Aorta (tissue), 5 donors: ENCODE data around the gene GAB4. TPM values are rescaled to one million over a fixed set of nuclear protein-coding genes. Genes with fewer than 3 reads are reported as not detected.

Experiments
- ATAC-seq: fragments of 200-7000 bp; cut with Tn5 transposase; one replicate; pipeline ENCODE4 v1.9.1; 2022; ENCODE audit warnings: moderate library complexity; ENCODE audit not compliant: low FRiP score
- DNase-seq, 2 donors: peaks; one replicate each; pipeline ENCODE4 v3.0.0-alpha.2; 2020
- H3K27ac ChIP-seq, 2 donors: one replicate each; pipeline ENCODE4 v1.5.1; 2013; ENCODE audit warnings: low read length in 2 of 2, mild to moderate bottlenecking in 2 of 2, moderate library complexity in 2 of 2, control low read depth in 1 of 2, inconsistent platforms in 1 of 2, low read depth in 1 of 2
- H3K27me3 ChIP-seq, 2 donors: one replicate each; pipeline ENCODE4 v1.6.1; 2013; ENCODE audit warnings: control low read depth in 1 of 2, low read length in 1 of 2, mild to moderate bottlenecking in 1 of 2, moderate library complexity in 1 of 2; ENCODE audit not compliant: insufficient read depth in 2 of 2, control insufficient read depth in 1 of 2
- H3K36me3 ChIP-seq, 2 donors: one replicate each; pipeline ENCODE4 v1.6.1; 2013; ENCODE audit warnings: control low read depth in 1 of 2, low read length in 1 of 2, mild to moderate bottlenecking in 1 of 2; ENCODE audit not compliant: insufficient read depth in 2 of 2, control insufficient read depth in 1 of 2
- H3K4me1 ChIP-seq, 2 donors: one replicate each; pipeline ENCODE4 v1.6.1; 2013; ENCODE audit warnings: low read length in 2 of 2, control low read depth in 1 of 2, mild to moderate bottlenecking in 1 of 2, moderate library complexity in 1 of 2; ENCODE audit not compliant: insufficient read depth in 2 of 2, control insufficient read depth in 1 of 2
- H3K4me3 ChIP-seq, 2 donors: one replicate each; pipeline ENCODE4 v1.5.1; 2013; ENCODE audit warnings: low read length in 2 of 2, control low read depth in 1 of 2, mild to moderate bottlenecking in 1 of 2
- H3K9me3 ChIP-seq: one replicate; pipeline ENCODE4 v1.6.1; 2013; ENCODE audit warnings: mild to moderate bottlenecking, low read length; ENCODE audit not compliant: control insufficient read depth
- WGBS, 2 donors: extraction: QIAGEN DNeasy Blood & Tissue Kit; methylation state at CpG; one replicate each; pipeline ENCODE4 v1.1.7; 2013; 5-methylcytosine and 5-hydroxymethylcytosine counted together
- intact Hi-C, 2 donors: fragments of 100-400 bp; cut with DNase I; formaldehyde crosslinking; loops; one replicate each; pipeline versions ENCODE4 v1.14.2 to v1.15.0; 2022
- polyA plus RNA-seq, 2 donors: library from polyadenylated mRNA; stranded (reverse); fragments of 200-250 nt; gene quantifications; one replicate each; pipeline ENCODE4 v1.2.3, GENCODE V29; 2013
- total RNA-seq, 2 donors: library from RNA; stranded (reverse); fragmentation: NEBNext Ultra II Directional; extraction: Animal tissue kit (Norgen Biotek cat#: 25700); gene quantifications; one replicate each; pipeline ENCODE4 v1.2.1, GENCODE V29; 2021
- donor health status: healthy with polysubstance abuse.
- donor health status: Bipolar disorder and iron deficiency.
- donor health status: DM: no; HTN: no; CAD: no.
- donor health status: DM: no; HTN: no; CAD: no.
- donor health status: DM: yes; HTN: yes; CAD: no.

The GAB4 gene
- total and polyA plus RNA-seq, 4 donors: not detected

GRCh38 chr22:17009640-17010291 is 1.7 kb upstream of the GAB4 start:
- Histone ChIP-seq H3K9me3 (no peaks in the 10 kb centered on the region), H3K4me3 (no peak overlapping the region), H3K27ac (no peak overlapping the region), H3K27me3 (no peaks in the 10 kb centered on the region), H3K36me3 (no peaks in the 10 kb centered on the region), H3K4me1 (no peaks in the 10 kb centered on the region)
- intact Hi-C loops: no loop called here
- 65 to 67% methylated on average over 9 of the region's 9 CpGs for WGBS, 2 donors
- ATAC-seq (no peak), DNase-seq (peak in 1 of 2 donors; percentile 59)

GRCh38 chr22:17007257-17007656 is 765 bp downstream of the GAB4 start:
- WGBS, 2 donors: 13 to 26% methylated on average over 12 to 22 of the region's 22 CpGs
- Histone ChIP-seq H3K9me3 (no peaks in the 10 kb centered on the region), H3K27me3 (no peaks in the 10 kb centered on the region), H3K4me1 (no peaks in the 10 kb centered on the region), H3K36me3 (no peaks in the 10 kb centered on the region), H3K27ac (no peak overlapping the region), H3K4me3 (no peak overlapping the region)
- DNase-seq: no peak
- ATAC-seq: no peak
- intact Hi-C loops: no loop called here

DNA sequence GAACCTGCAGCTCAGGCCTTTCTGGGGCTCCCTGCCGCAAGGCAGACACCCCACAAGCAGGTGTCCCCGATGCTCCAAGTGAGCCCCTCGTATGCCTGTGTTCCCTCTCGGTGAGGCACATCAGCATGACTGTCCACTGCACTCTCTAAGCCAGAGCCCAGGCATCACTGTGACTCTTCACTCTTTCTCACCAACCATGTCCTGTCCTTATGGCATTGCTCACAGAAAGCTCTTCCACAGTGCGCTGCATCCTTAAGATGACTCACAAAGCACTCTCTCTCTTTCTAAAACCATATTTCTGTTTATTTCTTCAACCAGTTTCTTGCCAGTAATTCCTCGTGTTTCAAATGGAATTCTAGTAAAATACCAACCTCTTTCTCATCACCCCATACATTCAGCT is 18.1 kb downstream of the GAB4 start:
- DNase-seq: no peak
- no peaks in the 10 kb centered on the region for H3K27me3 ChIP-seq
- WGBS, 2 donors: 74 to 78% methylated on average over 6 of the region's 6 CpGs
- intact Hi-C loops: no loop called here
- H3K4me1 ChIP-seq: no peaks in the 10 kb centered on the region
- ATAC-seq: no peak
- no peaks in the 10 kb centered on the region for H3K36me3 ChIP-seq
- no peak overlapping the region for H3K27ac ChIP-seq
- no peak overlapping the region for H3K4me3 ChIP-seq
- peaks cover 1% of the 10 kb centered on the region for H3K9me3 ChIP-seq

DNA sequence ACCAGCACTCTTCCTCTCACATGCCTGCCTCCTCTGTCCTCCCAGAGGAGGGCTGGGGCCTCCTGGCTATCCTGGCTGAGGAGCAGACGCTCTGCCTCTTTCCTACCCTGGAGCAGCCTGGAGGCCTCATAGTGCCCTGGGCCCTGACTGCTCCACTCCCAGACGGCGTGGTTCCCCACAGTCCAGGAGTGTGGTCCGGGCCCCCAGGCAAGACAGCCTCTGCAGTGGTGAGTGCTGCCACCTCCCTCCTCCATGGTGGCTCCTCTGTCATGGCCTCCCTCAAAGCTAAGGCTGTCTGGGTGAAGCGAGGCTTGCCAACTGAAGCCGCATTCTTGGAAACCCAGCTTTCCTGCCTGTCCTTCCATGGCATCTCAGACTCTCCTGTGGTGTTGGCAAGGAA is 19.8 kb downstream of the GAB4 start:
- no peaks in the 10 kb centered on the region for H3K27me3 ChIP-seq
- WGBS, 2 donors: 72 to 77% methylated on average over 6 of the region's 6 CpGs
- intact Hi-C loops: no loop called here
- no peaks in the 10 kb centered on the region for H3K36me3 ChIP-seq
- ATAC-seq: peak; percentile 42
- no peaks in the 10 kb centered on the region for H3K4me1 ChIP-seq
- H3K4me3 ChIP-seq: no peak overlapping the region
- H3K9me3 ChIP-seq: peaks cover 1% of the 10 kb centered on the region
- no peak for DNase-seq
- no peak overlapping the region for H3K27ac ChIP-seq

- Histone ChIP-seq H3K9me3 (peaks cover 1% of the 10 kb centered on the region), H3K4me3 (no peak overlapping the region), H3K27ac (no peak overlapping the region), H3K36me3 (no peaks in the 10 kb centered on the region), H3K27me3 (no peaks in the 10 kb centered on the region), H3K4me1 (no peaks in the 10 kb centered on the region)
- intact Hi-C loops: no loop called here
- WGBS, 2 donors: 76 to 79% methylated on average over 7 of the region's 7 CpGs
- no peak for DNase-seq
- no peak for ATAC-seq
These were observed 20.2 kb downstream of the GAB4 start for GRCh38 chr22:16987822-16988221.

GRCh38 chr22:16975155-16975885 is 32.7 kb downstream of the GAB4 start:
- Histone ChIP-seq H3K27me3 (no peaks in the 10 kb centered on the region), H3K9me3 (no peaks in the 10 kb centered on the region), H3K4me3 (no peak overlapping the region), H3K4me1 (no peaks in the 10 kb centered on the region), H3K27ac (no peak overlapping the region), H3K36me3 (no peaks in the 10 kb centered on the region)
- WGBS, 2 donors: 67 to 70% methylated on average over 10 of the region's 10 CpGs
- intact Hi-C loops: no loop called here
- ATAC-seq (no peak), DNase-seq (no peak)

DNA sequence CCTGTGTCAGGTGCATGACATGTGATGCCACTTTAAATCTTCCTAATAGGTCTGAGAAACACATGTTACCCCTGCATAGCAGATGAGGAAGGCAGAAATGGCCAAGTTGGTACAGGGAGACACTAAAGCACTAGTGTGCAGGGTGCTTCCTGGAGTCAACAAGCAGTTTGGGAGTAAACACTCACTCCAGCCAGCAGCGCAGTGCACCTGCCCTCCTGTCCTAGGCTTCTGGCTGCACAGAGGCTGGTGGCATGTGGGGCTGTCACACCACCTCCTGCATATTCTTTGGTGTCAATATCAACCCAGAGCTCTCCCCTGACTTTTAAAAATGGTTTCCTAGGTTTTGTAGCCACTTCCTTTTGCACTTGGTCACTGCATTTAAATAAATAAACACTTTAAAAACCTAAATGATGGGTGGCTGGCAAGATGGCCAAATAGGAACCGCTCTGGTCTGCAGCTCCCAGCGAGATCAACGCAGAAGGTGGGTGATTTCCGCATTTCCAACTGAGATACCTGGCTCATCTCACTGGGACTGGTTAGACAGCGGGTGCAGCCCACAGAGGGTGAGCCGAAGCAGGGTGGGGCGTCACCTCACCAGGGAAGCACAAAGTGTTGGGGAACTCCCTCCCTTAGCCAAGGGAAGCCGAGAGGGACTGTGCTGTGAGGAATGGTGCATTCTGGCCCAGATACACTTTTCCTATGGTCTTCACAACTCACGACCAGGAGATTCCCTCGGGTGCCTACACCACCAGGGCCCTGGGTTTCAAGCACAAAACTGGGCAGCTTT is 33.5 kb downstream of the GAB4 start:
- 75 to 78% methylated on average over 11 of the region's 11 CpGs for WGBS, 2 donors
- Histone ChIP-seq H3K27ac (no peak overlapping the region), H3K4me3 (no peak overlapping the region), H3K27me3 (no peaks in the 10 kb centered on the region), H3K36me3 (no peaks in the 10 kb centered on the region), H3K9me3 (no peaks in the 10 kb centered on the region), H3K4me1 (no peaks in the 10 kb centered on the region)
- DNase-seq (no peak), ATAC-seq (no peak)
- intact Hi-C loops: no loop called here

DNA sequence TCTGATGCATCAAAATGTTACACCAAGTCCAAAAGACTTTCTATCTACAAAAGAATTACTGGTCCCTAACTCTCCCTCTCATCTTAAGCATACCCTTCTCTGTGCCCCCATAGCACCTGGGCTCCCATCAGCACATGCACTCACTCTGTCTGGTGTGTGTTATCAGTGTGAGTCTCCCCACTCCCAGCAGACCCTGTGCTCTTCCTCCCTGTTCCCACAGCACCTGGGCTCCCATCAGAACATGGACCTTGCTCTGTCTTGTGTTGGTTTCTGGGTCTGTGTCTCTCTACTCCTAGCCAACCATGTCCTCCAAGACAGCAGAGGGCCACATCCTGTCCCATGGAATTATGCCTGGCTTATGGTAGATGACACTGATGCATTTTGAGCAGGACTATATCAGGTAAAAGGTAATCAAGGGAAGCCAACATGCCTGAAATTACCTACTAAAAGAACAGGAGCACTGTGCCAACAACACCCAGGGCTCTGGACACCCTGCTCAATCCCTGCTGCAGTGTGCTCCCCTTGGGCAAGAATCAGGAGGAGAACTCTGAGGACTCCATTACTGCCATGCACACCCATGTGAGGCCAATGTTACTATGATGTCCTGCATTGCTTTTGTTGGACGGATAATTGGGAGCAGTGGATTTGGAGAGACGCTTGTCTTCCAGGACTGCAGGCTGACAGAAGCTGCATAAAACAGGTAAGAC is 34.3 kb downstream of the GAB4 start:
- Histone ChIP-seq H3K4me3 (no peak overlapping the region), H3K9me3 (no peaks in the 10 kb centered on the region), H3K27ac (no peak overlapping the region), H3K27me3 (no peaks in the 10 kb centered on the region), H3K36me3 (no peaks in the 10 kb centered on the region), H3K4me1 (no peaks in the 10 kb centered on the region)
- intact Hi-C loops: no loop called here
- ATAC-seq (no peak), DNase-seq (no peak)
- WGBS, 2 donors: 81 to 83% methylated on average over 2 of the region's 2 CpGs
